ENCODE data around the gene ARID1B. TPM values are rescaled to one million over a fixed set of nuclear protein-coding genes. Genes with fewer than 3 reads are reported as not detected.

ARID1B gene
- total RNA-seq, 1 donor from 2014 or later: 26.2 TPM

- no peak for DNase-seq (ENCODE audit: low read depth)
Measured at GRCh38 chr6:157172830-157173536, 395.8 kb downstream of the ARID1B start.

GRCh38 chr6:157173776-157174175 lies 396.6 kb downstream of the ARID1B start:
- no peak for DNase-seq (ENCODE audit: low read depth)

- DNase-seq (ENCODE audit: low read depth): no peak
Measured at GRCh38 chr6:157174731-157175130, 397.6 kb downstream of the ARID1B start.

- no peak for DNase-seq (ENCODE audit: low read depth)
Measured at GRCh38 chr6:157177731-157178336, 400.7 kb downstream of the ARID1B start.

- no peak for DNase-seq (ENCODE audit: low read depth)
Measured at GRCh38 chr6:157181649-157182048, 404.5 kb downstream of the ARID1B start.

GRCh38 chr6:157182503-157183264 lies 405.5 kb downstream of the ARID1B start:
- DNase-seq (ENCODE audit: low read depth): peak; percentile 91

- DNase-seq (ENCODE audit: low read depth): peak; percentile 70
Measured at GRCh38 chr6:157184202-157185015, 407.2 kb downstream of the ARID1B start.

- DNase-seq (ENCODE audit: low read depth): no peak
Measured at GRCh38 chr6:157185171-157185570, 408.0 kb downstream of the ARID1B start.

- DNase-seq (ENCODE audit: low read depth): no peak
Measured at GRCh38 chr6:157185986-157186385, 408.8 kb downstream of the ARID1B start.

- no peak for DNase-seq (ENCODE audit: low read depth)
Measured at GRCh38 chr6:157186785-157187181, 409.6 kb downstream of the ARID1B start.

GRCh38 chr6:157187182-157188083 lies 410.3 kb downstream of the ARID1B start:
- peak; percentile 63 for DNase-seq (ENCODE audit: low read depth)

- no peak for DNase-seq (ENCODE audit: low read depth)
Measured at GRCh38 chr6:157188213-157188612, 411.0 kb downstream of the ARID1B start.

GRCh38 chr6:157193443-157193996 lies 416.3 kb downstream of the ARID1B start:
- no peak for DNase-seq (ENCODE audit: low read depth)

- DNase-seq (ENCODE audit: low read depth): no peak
Measured at GRCh38 chr6:157194110-157194509, 416.9 kb downstream of the ARID1B start.

- no peak for DNase-seq (ENCODE audit: low read depth)
Measured at GRCh38 chr6:157194643-157195042, 417.5 kb downstream of the ARID1B start.

GRCh38 chr6:157196391-157196790 lies 419.2 kb downstream of the ARID1B start:
- no peak for DNase-seq (ENCODE audit: low read depth)

GRCh38 chr6:157198425-157199279 lies 421.5 kb downstream of the ARID1B start:
- peak; percentile 93 for DNase-seq (ENCODE audit: low read depth)

GRCh38 chr6:157200117-157200516 lies 422.9 kb downstream of the ARID1B start:
- DNase-seq (ENCODE audit: low read depth): no peak

- no peak for DNase-seq (ENCODE audit: low read depth)
Measured at GRCh38 chr6:157200611-157201010, 423.4 kb downstream of the ARID1B start.
